Measurements from ENCODE around the gene ANP32E.

The ANP32E gene

GRCh38 chr1:150168960-150169601, 66.8 kb downstream of the ANP32E start:
- no peak for DNase-seq (ENCODE audit: low spot score)
